Liver (tissue), 3 donors: Measurements from ENCODE around the gene PLA2R1.

Experiments used
- RXRA ChIP-seq, 2 donors: IDR thresholded peaks; 2 replicates each; pipeline ENCODE4 v1.6.1; 2017 to 2018; ENCODE audit warnings: antibody characterized with exemption in 2 of 2, mild to moderate bottlenecking in 1 of 2
- TF ChIP-seq, protein P1 (sequence below): IDR thresholded peaks from 2 replicates; pipeline ENCODE4 v1.6.1; 2016; ENCODE audit warnings: antibody characterized with exemption
- TF ChIP-seq, protein P2 (sequence below): fragments of 150-350 bp; IDR thresholded peaks from 2 replicates; pipeline ENCODE4 v1.5.1; 2017; ENCODE audit warnings: improper control_type of control experiment, low read depth, low read length; ENCODE audit not compliant: missing input control
- TF ChIP-seq, protein P3 (sequence below): IDR thresholded peaks from 2 replicates; pipeline ENCODE4 v1.6.1; 2016; ENCODE audit warnings: antibody characterized with exemption, mild to moderate bottlenecking
- donor health status: healthy.
- donor health status: healthy.

DNA sequence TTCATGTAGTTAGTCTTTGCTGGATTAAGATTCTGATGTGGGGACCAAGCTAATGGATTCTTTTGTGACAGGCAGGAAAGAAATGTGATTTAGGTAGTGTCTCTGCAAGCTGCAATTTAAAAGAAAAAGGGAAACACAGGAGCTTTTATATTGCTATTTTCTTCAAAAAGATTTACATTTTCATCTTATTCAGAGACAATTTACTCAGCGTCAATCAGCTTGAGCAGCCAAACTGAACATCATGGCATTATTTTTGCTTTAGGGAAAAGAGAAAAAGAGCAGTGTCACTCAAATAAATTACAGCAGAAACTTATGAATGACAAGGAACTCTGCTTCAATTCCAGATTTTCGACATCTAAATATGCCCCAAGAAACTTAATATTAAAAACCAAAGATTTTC is 67.4 kb downstream of the PLA2R1 start:
- TF ChIP-seq, protein P1, sequence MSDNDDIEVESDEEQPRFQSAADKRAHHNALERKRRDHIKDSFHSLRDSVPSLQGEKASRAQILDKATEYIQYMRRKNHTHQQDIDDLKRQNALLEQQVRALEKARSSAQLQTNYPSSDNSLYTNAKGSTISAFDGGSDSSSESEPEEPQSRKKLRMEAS: no peak
- TF ChIP-seq, protein P2, sequence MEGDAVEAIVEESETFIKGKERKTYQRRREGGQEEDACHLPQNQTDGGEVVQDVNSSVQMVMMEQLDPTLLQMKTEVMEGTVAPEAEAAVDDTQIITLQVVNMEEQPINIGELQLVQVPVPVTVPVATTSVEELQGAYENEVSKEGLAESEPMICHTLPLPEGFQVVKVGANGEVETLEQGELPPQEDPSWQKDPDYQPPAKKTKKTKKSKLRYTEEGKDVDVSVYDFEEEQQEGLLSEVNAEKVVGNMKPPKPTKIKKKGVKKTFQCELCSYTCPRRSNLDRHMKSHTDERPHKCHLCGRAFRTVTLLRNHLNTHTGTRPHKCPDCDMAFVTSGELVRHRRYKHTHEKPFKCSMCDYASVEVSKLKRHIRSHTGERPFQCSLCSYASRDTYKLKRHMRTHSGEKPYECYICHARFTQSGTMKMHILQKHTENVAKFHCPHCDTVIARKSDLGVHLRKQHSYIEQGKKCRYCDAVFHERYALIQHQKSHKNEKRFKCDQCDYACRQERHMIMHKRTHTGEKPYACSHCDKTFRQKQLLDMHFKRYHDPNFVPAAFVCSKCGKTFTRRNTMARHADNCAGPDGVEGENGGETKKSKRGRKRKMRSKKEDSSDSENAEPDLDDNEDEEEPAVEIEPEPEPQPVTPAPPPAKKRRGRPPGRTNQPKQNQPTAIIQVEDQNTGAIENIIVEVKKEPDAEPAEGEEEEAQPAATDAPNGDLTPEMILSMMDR: no peak
- TF ChIP-seq, protein P3, sequence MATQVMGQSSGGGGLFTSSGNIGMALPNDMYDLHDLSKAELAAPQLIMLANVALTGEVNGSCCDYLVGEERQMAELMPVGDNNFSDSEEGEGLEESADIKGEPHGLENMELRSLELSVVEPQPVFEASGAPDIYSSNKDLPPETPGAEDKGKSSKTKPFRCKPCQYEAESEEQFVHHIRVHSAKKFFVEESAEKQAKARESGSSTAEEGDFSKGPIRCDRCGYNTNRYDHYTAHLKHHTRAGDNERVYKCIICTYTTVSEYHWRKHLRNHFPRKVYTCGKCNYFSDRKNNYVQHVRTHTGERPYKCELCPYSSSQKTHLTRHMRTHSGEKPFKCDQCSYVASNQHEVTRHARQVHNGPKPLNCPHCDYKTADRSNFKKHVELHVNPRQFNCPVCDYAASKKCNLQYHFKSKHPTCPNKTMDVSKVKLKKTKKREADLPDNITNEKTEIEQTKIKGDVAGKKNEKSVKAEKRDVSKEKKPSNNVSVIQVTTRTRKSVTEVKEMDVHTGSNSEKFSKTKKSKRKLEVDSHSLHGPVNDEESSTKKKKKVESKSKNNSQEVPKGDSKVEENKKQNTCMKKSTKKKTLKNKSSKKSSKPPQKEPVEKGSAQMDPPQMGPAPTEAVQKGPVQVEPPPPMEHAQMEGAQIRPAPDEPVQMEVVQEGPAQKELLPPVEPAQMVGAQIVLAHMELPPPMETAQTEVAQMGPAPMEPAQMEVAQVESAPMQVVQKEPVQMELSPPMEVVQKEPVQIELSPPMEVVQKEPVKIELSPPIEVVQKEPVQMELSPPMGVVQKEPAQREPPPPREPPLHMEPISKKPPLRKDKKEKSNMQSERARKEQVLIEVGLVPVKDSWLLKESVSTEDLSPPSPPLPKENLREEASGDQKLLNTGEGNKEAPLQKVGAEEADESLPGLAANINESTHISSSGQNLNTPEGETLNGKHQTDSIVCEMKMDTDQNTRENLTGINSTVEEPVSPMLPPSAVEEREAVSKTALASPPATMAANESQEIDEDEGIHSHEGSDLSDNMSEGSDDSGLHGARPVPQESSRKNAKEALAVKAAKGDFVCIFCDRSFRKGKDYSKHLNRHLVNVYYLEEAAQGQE: no peak
- no peak for TF ChIP-seq RXRA (IDR thresholded peaks at IDR 0.05)
